GM11168 (cell line): ENCODE data around the gene HESX1.

Source experiments
- in situ Hi-C: fragments of 300-500 bp; cut with MboI; formaldehyde crosslinking; loops from one replicate; pipeline ENCODE4 v1.12.0; 2022; ENCODE audit warnings: low sequenced_read_pairs; ENCODE audit not compliant: unreplicated experiment

The HESX1 gene

DNA sequence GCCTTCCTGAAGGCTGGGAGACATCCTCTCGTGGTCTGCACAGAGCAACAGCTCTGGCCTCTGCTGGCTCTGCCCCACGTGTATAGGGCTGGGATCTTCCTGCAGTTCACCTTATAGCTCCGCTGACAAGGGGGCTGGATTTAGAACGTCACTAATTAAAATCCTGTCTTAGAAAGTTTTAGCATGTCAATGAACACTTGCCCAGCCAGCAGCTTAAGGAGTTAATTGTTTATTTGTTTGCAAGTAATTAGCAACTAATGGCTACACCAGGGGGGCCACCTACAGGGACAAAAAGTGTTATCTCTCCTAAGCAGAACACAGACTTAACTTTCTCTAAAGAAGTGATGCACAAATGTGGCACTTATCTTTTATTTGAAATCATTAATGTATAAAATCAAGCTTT is at the start of gene HESX1:
Gene HESX1, minus strand, starts transcription at position 84 of the 403 bp plus-strand sequence. Its CDS starts 60 bp downstream, at position 24.
- in situ Hi-C loops = no loop called here

DNA sequence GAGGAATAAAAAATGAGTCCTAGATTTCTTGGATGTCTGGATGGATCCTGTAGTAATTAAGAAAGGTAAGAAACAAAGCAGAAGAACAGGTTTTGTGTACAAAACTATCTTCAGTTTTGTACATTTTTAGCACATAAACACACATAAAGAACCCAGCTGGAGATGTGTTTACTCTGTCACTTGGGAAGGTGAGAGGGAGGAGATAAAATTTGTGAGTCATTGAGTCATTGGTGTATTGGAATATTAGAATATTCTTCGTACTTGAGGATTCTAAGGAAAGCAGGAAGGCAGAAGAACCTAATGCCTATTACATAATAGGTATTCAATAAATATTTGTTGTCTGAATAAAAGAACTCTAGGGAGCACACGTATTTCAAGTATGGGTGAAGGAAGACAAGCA is 45.2 kb upstream of the HESX1 start:
- in situ Hi-C loops = no loop called here

DNA sequence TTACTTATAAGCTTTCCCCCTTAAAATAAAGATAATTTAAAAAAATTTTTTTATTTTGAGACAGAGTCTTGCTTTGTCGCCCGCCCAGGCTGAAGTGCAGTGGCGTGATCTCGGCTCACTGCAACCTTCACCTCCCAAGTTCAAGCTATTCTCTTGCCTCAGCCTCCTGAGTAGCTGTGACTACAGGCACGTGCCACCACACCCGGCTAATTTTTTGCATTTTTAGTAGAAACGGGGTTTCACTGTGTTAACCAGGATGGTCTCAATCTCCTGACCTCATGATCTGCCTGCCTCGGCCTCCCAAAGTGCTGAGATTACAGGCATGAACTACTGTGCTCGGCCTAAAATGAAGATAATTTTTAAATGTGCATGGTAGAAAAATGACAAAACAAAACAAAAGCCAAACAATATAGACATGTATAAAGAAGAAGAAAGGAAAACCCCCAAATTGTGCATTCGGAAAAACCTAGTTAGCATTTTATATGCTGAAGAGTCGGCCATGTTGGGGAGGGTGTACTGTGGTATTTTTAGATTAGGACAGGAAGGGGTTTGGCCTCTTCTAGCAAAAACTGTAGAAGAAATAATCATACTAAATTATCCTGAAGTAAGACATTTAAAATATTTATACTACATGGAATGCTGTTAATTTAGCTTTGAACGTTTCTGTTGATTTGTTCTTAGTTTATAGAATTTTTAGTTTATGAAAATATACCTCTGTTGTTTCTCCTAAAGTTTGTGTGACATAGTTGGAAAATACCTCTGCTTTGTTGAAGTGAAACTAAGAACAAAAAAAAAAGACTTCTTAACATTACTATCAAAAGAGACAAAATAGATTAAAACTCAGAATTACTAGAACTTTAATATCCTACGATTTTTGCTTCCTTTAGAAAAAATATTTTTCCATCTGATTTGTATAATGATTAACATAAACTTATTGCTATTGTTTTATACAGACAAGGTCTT is 35.1 kb upstream of the HESX1 start:
- in situ Hi-C loops = no loop called here

DNA sequence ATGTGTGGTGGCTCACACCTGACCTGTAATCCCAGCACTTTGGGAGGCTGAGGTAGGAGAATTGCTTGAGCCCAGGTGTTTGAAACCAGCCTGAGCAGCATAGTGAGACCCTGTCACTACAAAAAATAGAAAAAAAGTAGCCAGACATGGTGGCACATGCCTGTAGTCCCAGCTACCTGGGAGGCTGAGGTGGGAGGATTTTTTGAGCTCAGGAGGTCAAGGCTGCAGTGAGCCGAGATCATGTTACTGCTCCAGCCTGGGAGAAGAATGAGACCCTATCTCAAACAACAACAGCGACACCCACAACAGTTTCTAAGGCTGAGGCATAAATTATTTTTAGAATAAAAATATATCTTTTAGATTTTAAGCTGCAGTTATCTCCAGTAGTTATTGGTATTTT is 34.0 kb upstream of the HESX1 start:
- in situ Hi-C loops = no loop called here

DNA sequence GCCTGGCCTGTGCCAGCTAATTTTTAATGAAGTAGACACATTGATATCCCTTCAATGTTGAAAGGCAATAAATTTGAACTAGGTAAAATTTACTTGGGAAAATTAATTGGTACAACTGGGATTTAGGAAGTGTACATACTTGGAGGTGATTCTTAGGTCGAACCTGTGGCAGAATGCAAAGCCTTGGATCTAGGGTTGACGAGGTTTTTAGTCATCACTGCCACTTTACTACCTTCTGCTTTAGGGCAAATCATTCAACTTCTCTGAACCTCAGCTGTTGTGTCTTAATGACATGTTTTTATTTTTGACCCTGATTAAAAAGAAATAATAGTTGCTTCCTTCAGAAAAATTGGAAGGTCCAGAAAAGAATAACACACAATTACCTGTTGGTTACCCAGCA is 30.2 kb upstream of the HESX1 start:
- in situ Hi-C loops = no loop called here

DNA sequence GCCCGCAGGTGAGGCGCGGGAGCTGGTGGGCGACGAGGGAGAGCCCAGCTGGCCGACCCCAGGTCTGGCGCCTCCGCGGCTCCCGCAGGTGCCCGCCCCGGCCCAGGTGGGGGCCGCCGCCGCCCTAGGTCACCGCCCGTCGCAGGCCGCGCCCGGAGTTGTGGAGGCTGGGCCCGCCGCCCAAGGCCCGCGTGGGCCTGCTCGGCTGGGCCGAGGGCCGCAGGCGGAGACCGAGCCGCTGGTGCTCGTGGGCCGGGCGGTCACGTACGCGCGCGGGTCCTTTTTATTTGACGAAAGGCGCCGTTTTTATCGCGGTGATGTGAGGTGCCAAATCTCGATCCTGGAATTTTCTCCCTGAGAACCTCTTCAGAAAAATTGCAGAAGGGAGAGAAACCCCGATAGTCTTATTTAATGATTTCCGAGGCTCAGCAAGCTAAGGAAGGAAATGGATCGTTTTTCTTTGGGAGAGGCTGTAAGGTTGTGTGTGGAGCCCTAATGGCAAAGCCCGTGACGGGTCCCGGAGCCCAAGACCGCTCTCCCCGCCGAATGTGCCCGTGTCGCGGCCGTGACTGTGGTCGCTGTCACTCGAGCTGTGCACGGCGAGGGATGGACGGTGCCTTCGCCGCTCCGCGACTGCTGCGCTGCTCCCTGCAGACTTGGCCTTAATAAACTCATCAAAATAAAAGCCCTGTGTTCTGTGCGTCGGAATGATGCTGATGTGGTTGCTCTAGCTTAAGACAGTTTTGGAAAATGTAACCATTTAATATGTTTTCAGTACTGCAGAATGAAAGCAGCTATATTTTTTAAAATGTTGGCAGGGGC is 28.4 kb upstream of the HESX1 start:
- in situ Hi-C loops = no loop called here

DNA sequence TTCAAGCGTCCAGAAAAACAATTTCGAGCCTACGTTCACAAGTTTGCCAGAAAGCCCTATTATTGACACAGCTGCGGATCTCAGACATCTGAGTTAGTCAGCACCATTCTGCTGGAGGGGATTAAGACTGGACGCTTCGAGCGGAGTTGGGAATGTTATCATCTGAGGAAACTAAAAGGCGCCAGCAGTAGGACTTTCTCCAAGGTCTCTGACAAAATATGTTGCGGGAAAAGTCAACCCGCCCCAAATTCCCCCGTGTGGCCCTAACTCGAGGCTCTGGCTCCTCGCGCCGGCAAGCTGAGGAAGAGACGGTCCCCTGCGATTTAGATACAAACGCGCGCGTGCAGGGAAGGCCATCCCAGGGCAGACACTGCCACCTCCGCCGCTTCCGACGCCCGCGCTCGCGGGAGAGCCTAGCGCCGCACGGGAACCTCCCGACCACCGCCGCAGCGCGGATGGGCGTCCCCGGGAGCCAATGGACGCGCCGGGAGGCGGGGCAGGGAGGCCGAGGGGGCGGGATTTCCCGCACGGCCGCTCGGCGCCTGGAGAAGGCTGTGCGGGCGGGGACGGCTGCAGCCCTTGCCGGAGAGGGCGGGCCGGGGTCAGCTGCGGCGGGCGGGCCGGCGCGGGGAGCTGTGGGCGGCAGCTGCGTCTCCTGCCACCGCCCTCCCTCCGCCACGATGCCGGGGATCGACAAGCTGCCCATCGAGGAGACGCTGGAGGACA is 27.6 kb upstream of the HESX1 start, which contains the start of gene APPL1:
Gene APPL1, plus strand, starts transcription at position 526 of the 726 bp plus-strand sequence. Its CDS starts 155 bp downstream, at position 681.
- in situ Hi-C loops = no loop called here

DNA sequence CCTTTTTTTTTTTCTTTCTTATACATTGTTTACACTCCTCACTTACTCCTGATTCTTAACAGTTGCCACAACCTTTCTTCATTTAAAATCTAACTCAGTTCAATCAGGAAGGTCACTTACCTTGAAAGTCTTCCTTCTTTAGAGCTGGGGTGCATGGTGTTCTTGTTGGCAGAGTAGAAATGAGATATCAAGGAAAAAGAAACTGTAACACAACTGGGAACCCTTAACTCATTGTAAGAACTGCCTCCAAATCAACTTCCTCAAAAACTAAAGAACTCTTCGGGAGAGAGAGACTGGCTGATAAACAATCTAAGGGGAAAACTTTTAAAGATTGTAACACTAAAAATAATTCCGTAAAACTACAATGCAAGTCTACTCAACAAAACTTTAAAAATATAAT is 26.4 kb upstream of the HESX1 start:
- in situ Hi-C loops = no loop called here

DNA sequence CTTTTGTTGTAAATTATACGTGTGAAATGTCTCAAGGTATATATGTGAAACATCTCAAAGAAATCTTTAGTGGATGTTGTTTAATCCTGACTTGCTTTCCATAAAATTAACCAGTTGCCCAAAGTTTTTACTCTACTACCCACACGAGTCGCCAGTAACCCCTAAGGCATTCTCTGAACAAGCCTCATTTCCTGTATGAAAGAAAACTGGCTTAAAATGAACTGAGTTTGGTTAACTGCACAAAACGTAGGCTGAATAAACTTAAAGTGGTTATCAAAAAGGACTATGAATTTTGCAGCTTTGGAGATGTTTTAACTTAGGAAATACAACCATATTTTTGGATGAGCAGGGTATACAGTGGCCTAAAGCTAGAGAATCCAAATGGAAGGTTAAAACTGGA is 25.1 kb upstream of the HESX1 start:
- in situ Hi-C loops = no loop called here

DNA sequence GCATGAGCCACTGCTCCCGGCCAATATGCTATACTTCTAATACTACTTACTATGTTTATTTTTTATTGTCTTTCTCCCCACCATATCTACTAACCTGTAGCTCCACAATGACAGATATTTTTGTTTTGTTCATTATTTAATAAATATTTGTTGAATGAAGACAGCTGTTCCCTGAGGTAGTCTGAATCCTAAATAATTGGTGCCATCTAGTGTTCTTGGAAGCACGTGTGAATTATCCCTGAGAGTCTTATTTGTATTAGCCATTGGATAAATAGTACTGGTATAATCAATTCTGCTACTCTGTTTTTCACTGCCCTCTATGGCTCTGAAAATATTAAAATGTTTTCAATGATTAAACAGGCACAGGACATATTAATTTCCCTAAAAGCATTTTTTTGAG is 22.1 kb upstream of the HESX1 start:
- in situ Hi-C loops = no loop called here

DNA sequence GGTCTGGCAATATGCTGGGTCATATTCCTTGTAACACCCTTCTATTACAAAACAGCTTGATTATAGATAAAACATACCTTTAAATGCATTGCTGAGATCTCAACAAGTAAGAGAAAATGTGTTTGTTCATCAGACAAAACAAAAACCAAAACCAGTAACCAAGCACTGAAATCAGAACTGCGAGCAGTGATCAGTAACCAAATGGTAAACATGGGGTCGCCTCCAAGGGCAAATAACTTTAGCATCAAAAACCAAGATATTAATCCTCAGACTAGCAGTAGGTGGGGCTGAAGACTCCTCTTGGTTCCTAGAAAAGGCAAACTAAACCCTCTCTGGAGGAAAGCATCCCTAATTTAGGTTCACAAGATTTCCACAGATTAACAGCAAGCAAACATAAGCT is 6.6 kb upstream of the HESX1 start:
- in situ Hi-C loops = no loop called here

DNA sequence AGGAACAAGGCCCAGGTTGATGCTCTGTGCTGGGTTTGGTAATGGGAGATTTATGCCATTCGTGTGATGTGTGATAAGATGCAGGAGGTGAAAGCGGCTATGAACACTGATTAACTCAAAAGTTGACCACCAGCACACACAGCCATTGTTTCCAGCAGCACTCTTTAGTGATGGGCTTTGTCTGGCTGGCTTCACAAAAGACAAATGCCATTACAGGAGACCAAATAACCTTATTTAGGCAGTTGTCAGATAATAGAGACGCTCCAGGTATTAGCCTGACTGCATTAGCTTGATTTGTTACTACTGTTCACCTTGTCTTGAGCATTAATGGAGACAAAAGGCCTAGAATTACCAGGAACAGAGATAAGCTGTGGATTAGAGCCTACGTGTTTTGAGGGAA is 5.1 kb downstream of the HESX1 start:
- in situ Hi-C loops = no loop called here

DNA sequence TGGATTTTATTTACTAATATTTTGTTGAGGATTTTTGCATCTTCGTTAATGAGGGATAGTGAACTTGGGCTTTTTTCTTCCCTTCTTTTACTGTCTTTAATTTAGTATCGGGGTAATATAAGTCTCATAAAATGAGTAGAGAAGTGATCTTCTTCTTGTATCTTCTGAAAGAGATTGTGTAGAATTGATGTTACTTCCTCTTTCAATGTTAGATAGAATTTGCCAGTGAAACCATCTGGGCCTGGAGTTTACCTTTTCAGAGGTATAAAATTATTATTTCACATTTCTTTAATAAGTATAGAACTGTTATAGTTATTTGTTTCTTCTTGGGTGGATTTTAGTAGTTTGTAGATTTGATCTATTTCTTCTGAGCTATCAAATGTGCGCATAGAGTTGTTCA is 7.8 kb downstream of the HESX1 start:
- in situ Hi-C loops = no loop called here

DNA sequence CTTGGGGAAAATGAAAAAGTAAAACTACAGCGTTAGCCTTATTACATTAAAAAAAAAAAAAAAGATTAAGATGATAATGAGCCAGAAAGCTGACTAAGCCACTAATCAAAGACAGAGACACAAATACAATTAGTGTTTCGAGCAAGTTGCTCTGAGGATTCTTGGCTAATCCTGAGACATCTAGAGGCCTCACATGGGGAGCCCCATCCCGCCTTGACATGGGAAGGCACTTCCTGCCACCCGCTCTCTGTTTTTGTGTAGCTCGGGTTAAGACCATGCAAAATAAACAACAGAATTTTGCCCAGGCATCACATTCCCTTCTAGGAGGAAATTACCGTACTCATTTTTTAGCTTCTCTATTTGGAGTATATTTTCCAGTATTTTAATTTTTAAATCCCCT is 15.3 kb downstream of the HESX1 start:
- in situ Hi-C loops = no loop called here

DNA sequence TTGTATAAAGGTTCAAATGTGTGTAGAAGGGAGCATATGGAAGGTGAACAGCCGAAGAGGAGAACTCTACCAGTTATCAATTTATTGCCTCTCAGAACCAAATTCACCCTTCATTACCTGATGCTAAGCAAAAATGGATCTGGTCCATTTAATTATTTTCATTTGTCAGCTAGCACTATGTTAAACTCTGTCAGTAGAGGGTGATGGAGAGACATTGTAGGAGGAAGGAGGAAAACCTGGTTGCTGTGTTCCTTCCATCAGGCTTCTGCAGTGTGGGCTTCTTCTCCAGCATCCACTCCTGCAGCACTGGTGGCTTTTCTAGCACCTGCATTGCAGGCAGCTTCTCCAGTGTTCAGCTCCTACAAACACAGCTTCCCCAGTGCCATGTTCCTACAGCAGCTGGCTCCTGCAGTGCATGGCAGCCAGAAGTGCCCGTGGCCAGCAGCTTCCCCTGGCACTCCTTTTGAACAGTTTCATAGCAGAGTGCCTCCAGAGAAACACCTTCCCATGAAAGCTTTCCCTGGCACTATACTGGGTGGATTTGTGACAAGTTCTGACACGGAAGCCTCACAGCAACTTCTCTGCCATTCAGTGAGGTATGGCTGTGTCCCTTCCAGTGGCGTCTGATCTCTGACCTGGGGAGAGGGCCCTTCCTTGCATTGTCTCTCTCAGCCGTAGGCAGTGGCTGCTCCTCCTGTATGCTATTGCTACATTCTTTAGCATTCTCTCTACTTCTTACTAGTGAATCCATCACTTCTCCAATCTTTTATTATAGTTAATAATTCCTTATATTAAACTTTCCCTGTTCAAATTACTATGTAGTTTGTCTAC is 20.0 kb downstream of the HESX1 start:
- in situ Hi-C loops = no loop called here

DNA sequence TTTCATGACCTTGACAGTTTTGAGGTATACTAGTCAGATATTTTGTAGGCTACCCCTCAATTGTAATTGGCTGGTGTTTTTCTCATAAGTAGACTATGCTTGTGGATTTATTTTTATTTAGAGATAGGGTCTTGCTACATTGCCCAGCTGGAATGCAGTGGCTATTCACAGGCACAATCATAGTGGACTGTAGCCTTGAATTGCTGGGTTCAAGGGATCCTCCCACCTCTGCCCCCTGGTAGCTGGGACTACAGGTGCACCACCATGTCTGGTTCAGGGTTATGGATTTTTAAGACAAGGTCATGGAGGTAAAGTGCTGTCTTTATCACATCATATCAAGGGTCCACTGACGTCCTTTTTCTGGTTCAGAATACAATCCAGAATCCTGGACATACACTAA is 23.7 kb downstream of the HESX1 start:
- in situ Hi-C loops = no loop called here

DNA sequence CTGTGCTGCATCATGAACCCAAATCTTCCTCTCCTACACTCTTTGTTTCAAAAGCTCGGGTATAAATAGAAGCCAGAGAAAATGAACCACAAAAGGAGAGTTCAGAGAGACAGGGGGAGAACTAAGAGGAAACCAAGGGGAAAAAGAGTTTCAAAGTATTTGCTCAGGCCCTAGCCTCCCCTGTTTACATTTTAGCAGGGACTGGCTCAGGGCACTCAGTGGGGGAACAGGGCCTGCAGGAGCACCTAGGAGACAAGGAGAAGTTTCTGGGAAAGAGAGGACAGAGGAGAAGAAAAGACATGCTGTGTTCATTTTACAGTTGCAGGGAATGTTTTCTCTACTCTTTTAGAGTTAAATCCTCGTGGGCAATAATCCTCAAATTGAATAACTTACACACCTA is 26.1 kb downstream of the HESX1 start:
- in situ Hi-C loops = no loop called here

DNA sequence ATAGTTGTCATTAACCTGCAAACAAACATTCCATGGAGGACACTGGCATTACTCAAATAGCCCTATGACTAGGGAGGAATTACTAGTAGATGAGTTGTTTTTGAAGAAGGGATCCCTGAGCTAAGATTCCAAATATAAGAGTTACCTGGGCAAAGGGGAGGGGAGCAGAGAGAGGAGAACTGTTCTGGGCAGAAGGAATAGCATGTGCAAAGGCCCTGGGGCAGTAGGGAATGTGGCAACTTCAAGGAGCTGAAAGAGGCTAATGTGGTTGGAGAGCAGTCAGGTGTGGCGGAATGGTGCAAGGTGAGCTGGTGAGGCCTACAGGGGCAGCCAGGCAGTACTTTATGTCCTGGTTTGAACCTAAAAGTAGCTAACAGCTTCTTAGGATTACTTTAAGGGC is 28.8 kb downstream of the HESX1 start:
- in situ Hi-C loops = no loop called here

DNA sequence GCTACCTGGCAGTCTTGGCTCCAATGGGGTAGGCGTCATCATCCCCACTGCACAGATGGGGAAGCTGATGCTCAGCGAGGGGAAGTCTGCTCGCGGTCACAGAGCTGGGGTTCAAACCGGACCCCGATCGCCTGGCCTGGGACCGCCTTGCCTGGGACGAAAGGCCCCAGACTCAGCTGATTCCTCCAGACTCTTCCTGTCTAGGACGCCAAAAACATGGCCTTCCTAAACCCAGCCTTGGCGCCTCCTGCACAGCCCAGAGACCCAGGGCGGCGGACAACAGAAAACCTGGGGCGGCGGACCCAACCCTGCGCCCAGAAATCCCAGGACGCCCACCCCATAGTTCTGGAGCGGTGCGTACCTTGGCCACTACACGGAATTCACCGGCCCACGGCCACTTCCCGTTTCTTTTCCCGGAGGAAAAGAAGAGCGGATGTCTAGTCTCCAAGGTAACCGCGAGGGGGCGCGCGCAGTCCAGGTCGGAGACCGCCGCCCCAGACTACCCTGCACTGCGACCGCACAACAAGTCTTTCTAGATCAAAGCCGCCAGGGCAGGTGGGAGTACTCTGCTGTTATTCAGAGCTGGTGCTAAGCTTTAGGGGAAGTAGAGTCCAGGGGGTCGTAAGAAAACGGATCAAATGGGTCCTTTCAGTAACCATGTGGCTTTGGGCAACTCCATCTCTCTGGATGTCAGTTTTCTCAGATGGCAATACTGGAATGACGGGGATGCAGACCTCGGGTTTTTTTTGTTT is 29.7 kb downstream of the HESX1 start:
- in situ Hi-C loops = no loop called here
